Cerebellar cortex (tissue), 1 donor: ENCODE results near the gene AP1G2.
"Not testable (repeated sequence)": the region's sequence is repeated elsewhere in the genome, so short reads cannot be mapped to it uniquely, and the experiment has no call there.

Source experiments
- DNase-seq: peaks from one replicate; pipeline ENCODE4 v3.0.0-alpha.2; 2015; ENCODE audit warnings: low spot score

AP1G2 gene

DNA sequence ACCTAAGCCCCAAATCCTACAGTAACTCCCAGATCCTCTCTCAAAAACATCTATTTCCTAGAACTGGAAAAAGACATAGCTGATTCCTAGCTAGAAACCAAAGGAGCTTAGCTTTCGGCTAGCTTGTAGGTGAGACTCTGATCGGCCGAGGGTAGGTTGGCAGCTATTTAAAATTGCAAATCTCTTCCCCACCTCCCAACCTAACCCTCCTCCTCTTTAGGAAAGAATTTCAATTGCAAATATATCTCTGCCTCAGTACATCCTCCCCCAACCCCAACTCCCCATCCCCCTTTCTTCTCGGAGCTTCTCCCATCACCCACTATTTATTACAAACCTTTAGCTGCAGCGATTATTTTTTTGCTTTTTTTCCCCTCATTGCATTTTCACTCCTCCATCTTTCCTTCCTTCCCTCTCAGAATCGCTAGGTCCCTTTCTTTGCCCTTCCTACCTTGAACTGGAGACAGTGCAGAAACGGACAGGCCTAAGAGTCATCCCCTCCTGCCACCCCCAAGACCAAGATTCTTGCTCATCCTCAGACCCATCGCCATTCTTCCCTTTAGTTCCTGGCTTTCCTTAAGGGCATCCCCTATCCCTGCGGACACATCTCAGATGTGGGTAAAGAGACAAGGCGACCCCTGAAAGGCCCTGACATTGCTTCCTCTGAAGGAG lies 29.4 kb downstream of the AP1G2 start:
- DNase-seq = no peak

DNA sequence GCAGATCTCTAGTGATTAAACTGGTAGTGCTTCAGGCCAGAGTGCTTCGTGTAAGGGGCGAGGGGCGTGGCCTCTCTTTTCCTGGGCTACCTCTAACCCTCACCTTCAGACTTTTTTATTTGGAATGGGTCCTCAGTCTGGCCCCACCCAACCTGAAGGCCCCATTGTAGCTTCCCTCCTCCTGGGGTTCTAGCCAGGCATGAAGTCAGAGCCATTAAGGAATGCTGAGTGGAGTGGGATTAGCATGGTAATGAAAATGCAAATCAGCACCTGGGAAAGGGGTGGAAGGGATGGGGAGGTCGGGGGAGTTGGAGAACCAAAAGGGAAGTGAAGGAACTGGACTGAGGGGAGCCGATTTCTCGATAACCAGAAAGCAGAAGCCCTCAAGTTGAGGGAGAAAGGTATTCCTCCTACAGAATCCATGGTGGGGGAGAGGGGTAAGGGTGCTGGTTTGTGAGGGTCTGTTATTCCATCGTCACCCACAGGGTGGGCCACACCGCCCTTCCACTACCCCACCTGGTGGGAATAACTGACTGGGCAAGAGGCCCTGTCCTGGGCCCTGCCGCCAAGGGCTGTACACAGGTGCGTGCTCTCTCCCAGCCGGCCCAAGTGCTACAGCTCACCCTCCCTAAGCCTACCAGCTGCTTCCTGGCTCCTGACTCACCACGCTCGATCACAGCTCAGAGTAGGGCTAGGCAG lies 30.1 kb downstream of the AP1G2 start:
- peak; percentile 71 for DNase-seq

DNA sequence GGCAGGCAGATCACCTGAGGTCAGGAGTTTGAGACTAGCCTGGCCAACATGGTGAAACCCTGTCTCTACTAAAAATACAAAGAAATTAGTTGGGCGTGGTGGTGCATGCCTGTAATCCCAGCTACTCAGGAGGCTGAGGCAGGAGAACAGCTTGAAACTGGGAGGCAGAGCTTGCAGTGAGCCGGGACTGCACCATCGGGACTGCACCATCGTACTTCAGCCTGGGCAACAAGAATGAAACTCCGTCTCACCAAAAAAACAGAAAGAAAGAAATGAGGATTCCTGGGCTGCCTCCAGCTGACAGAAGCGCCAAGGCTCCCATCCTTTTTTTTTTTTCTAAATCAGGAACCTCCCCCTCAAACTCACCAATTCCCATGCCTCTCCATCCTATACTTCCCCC lies 30.7 kb downstream of the AP1G2 start:
- DNase-seq = not testable (repeated sequence)

DNA sequence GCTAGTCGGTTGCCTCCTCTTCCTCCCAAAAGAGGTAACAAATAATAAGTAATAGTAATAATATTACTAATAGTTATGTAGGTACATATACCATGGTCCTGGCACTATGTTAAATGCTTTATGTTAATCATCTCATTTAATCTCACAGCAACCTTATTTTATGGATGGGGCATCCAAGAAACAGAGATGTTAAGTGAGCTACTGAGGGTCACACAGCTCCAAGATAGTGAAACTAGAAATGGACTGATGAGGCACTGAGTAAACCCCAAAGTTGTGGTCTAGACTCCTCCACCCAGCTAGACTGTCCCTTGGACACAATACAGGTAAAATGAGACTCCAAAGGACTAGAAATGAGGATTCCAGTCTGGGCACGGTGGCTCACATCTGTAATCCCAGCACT lies 31.1 kb downstream of the AP1G2 start:
- no peak for DNase-seq

DNA sequence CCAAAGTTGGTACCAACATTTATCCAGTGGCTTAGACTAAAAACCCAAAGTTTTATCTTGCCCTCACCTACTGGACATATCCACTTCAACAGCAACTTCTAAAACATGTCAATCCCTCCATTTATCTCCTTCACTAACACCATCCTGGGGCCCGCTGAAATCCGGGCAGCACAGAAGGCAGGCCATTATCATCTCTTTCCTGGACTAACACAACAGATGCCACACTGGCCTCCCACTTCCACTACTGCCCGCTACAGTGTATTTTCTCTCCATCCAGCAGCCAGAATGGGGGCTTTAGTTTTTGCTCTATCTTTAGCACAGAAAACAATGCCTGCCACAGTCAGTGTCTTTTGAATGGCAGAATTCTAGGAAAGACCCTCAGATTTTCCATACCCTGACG lies 31.6 kb downstream of the AP1G2 start:
- peak; percentile 58 for DNase-seq

DNA sequence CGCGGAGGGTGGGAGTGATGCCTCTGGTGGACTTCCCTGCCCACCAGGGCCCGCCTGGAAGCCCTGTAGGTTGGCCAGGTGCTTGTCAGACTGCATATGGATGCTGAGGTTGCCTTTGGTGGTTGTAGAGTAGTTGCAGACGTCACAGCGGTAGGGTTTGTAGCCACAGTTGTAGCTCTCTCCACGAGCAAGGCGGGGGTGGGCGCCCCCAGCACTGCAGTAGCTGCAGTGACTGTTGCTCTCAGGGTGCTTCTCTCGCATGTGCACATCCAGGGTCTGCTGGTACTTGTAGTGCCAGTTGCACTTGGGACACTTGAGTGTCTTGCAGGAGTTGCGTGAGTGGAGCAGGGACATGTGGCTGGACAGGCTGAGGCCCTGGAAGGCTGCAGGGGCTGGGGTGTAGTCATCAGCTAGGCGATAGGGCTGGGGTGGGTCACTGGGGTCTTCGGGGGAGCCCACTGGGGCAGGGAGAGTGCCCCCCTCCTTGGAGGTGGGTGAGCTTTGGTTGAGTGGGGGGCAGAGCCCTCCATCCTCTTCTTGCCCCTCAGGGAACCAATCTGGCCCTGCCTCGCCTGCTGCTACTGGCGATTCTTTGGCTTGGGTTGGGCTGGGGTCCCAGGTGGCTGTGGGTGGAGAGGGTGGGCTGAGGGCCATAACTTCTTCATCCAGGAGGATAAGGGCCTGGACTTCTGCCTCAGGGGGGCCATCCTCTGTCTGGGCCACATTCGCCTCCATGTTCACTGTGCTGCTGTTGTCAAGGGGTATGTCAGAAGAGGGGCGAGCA lies 33.7 kb downstream of the AP1G2 start:
- DNase-seq = no peak

DNA sequence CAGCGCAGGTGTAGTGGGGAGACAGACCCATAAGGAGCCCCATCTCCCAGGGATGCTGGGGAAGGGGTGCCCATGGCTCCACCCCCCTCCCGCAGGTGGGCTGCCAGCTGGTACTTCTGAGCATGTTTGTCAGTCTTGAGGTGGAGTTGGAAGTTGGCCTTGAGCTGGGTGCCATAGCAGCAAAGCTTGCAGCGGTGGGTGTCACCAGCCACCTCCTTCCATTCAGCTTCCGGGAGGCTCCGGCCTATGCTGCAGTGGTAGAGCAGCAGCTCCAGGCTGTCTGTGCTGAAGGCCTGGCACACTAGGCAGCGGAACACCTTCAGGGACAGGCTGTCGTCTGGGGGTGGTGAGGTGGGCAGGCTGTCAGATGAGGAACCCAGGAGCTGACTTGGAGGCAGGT lies 34.9 kb downstream of the AP1G2 start:
- DNase-seq = no peak

DNA sequence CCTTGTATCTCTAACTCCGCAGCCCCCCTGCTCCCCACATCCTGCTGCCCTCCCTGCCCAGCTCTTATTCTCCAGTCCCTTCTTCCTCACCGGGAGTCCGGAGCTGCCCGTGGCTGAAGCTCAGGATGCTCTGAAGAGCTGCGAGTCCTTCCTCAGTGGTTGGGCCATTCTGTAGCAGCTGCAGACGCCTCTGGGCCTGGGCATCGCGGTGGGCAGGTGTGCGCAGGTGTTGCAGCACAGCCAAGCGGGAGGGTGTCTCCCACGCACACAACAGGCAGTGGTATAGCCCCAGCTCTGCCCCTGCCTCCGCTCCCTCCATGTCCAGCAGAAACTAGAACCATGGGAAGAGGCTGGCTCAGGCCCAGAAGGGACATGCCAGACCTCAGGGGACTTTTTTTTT lies 36.2 kb downstream of the AP1G2 start:
- no peak for DNase-seq

DNA sequence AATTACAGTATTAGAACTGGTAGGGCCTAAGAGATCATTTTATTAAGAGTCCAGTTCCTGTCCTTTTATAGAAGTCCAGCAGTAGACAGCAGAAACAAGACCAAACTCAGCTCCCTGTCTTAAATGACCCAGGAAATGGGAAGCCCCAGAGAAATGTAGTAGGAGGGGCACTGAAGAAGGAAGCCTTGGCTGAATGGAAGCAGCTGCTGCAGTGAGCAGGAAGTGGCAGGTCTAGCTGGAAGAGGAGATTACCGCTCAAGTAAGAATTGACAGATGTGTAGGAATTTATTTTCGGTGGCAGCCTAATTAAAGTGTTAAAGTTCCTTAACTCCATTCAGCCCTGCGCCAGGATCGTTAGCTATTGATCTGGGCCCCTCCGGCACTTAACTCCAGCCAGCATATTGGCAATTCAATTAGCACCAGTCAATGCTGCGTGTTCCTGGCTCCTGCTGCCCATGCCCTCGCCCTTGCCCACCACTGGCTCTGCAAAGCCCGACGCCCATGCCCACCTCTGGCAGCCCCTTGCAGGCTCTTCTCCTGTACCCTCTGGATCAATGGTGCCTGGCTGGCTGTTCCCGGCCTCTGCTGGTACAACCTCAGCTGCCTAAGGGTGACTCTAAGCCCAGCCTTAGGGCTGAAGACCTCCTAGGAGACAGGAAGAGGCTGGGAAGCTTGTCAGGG lies 37.1 kb downstream of the AP1G2 start:
- DNase-seq = no peak

DNA sequence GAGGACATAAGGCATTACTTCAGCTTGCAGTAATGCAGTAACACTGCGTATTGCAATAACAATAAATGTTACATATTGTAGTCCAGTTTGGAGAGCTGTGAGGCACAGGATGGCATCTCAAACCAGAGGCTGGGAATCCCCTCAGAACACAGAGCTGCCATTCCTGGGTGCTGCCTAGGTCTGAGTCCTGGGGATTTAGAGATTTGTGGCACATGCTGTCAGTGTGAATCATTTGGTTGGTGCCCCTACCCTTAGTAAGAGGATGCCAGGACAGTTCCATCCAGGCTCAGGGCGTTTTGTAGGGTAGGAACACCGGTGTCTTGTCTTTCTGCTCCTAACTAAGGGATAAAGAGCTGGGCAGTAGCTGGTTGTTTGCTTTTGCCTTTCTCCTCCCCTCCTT lies 38.6 kb downstream of the AP1G2 start:
- no peak for DNase-seq

DNA sequence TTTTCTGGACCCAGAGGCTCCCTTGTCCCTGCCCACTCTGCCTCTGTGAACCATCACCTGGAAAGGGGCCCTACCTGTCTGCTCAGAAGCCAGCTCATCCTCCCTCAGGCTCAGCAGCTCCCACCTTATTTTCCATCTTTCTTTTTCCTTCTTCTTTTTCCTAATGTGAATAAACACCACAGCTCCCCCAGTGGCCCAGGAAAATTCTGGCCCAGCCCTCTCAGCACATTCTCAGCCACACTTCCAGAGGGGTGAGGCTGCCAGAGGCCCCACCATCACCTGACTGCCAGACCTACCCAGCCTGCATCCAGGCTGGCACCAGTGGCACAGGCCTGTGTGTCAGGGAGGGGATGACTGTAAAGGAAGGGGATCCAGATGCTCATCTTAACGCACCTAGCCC lies 39.0 kb downstream of the AP1G2 start:
- peak; percentile 72 for DNase-seq

DNA sequence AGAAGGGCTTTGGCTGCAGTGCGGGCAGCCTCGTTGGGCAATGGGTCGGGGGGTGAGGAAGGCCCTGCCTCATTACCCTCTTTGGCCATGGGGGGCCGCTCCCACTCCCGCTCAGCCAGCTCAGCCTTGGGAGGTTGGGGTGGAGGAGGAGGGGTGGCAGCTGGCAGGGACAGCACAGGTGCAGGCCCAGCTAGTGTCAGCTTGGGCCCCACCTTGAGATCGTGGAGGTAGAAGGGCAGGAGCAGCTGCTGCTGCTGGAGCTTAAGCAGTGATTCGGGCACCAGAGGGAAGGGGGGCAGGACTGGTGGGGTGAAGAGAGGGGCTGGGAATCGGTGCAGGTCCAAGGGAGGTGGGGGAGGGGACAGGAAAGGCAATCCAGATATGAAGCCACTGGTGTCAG lies 42.0 kb downstream of the AP1G2 start:
- DNase-seq = no peak

DNA sequence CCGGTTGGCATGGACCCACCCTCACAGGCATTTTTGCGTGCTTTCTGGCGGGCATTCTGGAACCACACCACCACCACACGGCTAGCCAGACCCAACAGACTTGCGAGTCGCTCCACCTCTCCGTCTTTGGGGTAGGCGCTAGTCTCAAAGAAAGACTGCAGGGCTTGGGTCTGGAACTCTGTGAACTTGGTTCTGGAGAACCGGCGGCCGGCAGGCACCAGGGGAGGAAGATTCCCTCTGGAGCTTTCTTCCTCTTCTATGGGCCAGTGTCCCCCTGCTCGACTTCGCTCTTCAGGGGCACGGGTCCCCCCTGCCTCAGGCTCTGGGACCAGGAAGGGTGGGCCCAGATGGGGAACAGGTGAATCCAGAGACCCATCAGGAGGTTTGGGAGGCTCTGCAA lies 42.6 kb downstream of the AP1G2 start:
- no peak for DNase-seq

DNA sequence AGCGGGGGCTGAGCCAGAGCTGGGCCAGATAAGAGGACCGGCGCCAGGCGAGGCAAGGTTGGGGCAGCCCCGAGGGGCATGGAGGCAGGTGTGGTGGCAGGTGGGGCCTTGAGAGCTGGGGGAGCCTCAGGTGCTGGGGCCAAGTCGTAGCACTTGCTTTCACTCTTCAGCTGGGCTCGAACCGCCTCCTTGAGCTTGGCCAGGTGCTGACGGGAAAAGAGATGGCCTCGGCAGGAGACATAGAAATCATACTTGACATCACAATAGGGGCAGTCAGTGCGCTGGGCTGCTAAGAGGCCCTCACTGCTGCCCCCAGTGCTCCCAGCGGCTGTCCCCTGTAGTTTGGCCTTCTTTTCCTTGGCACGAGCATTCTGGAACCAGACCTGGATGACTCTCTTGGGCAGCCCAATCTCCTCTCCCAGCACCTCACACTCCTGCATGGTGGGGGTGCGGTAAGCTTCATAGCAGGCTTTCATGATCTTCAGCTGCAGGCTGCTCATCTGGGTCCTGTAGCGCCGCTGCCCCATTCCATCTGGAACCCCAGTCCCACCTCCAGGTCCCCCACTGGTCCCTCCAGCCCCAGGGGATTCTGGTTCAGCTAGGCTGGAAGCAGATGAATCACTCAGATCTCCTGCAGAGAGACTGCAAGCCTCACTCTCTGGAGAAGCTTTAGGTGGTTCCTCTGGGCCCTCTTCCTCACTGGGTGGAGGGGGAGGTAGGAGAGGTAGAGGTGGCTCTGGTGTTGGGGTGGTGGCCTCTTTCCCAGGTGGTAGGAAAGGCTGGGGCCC lies 44.2 kb downstream of the AP1G2 start:
- DNase-seq = no peak

DNA sequence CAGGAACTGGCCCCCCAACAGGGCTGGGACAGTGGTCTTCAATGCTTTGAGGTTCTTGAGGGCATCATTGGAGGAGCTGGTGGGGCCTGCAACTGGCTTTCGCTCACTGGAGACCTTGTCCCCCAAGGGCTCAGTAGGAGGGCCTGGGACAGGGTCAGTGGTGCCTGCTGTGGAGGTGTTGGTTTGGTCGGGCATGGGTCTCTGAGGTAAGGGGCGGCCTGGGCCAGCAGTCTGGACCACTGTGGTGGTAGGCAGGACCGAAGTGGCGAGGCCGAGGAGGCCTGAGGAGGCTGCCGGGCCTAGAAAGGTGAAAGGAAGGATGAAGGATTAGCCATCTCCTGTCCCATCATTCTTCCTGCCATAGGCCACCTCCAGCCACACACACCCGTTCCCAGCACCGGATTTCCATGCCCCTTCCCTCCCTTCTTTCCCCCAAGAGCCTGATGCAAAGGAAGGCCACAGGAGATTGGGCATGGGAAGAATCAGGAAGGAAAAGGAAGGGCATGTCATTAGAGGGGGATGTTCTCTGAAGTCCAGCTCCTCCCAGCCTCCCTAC lies 44.9 kb downstream of the AP1G2 start:
- no peak for DNase-seq

DNA sequence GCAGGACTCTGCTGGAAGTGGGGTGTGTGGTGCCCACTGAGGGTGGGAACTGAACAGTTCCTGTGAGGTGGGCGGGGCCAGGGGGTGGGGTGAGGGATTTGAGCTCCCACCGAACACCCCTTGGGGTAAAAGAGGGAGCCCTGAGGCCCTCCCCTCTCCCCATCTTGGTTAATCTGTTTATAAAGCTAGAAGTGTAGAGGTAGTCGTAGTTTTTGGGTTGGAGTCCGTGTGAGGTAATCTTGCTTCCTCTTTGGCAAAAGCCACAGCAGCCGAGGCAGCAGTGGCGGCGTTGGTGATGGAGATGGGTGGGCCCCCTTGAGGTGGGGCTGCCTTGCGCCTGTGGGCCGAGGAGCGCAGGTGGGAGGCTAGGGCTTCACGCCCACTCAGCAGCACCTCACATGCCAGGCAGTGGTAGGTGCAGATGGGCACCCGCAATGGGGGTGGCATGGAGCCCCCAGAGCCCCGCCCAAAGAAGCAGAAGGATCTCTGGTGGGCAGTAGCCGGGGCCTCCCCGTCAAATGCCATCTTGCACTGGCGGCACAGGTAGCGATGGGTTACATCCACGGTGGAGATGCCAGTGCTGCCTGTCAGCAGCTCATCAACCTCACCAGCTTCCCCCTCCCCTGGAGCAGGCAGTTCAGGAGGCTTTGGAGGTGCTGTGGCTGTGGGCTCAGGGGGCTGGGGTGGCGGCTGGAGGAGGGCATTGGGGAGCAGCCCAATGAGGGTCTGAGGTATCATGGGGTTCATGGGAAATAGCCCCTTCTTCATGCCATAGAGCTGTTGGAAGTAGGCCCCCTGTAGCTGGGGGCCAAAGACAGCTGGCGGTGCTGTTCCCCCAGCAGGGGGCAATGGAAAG lies 45.6 kb downstream of the AP1G2 start:
- no peak for DNase-seq

DNA sequence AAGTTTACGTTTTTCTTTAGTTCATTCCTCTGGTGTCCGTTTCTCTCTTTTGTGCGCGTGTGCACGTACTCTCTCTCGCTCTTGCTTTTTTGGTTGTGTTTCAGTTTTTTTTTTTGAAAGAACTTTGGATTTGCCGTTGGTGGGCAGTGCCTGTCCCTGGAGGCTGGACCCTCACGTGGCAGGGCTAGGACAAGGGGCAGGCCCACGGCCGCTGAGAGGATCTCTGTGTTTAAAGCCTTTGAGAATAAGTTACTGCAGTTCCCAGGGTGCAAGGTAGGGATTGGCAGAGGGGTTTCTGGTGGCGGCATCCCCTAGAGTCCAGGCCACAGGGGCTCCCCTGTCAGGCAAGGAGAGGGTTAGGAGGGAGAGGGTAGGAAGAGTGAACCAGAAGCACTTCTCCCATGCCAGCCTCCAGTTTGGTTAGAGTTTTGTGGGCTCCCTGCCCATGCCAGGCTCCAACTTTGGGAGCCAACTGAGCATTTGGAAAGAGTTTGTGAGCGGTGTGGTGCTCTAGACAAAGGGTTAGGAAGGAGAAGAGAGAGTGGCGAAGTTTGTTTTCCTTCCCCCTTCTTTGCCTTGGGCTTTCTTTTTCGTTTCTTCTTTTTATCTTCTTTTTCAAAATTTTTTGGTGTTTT lies 46.6 kb downstream of the AP1G2 start:
- no peak for DNase-seq

DNA sequence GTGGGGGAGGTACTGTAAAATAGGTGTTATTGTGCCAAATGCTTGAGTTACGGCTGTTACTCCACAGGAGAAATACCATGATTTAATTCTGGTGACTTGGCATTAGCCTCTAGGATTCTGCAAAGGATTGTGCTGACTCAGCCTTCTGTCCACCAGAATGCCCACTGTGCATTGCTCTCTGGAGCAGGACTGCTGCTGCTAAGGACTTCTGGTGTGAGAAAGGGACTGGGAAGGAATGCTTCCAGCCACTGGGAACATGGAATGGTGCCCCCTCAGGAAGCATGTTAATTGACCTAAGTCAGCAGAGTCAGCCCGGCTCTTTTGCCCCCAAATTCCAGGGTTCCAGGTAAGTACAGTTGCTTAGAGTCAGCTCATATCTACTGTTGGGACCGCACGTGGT lies 48.9 kb downstream of the AP1G2 start:
- DNase-seq = peak; percentile 82

DNA sequence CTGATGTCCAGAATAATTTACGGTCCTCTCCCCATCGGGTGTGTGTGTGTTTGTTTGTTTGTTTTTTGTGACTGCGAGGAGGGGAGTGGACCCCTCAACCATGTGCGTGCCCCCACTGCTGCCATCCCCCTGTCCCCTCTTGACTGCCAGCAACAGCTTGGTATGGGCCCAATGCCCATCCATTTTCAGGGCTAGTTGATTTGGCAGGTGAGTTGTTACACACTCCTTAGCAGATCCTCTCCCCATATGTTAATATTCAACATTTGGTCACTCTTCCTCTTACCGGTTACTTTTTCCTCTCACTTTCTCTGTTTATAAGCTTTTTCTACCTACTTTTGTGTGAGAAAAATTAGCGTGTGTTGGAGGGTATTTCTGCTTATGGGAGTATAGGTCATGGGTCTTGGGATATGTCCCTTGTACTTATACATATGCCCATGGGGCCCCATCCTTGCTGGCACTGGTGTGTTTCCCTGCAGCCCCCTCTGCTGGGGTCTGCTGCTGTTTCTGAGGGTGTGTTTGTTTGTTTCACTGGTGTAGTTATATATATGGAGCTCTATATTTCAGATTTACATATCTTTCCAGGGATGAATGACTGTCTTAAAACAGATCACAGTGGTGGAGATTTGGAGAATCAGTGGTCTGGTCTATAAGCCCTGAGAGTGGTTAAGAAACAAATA lies 49.8 kb downstream of the AP1G2 start:
- peak; percentile 63 for DNase-seq

DNA sequence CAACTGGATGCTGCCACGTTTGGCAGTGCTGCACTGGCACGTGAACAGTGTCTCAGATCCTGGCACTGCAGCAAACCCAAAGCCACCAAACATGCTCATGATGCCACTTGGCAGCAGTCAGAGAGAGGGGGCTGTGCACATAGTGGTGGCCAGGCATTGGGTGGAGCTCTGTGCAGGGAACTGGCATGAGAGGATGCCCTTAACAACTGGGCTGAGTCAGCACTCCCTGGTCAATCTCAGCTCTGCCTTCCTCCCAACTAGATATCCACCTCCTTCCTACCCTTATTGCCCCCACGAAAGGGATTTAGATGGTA lies 53.0 kb downstream of the AP1G2 start:
- DNase-seq = peak; percentile 96
